SK-N-SH (cell line): ENCODE results near the gene VDAC2. TPM values are rescaled to one million over a fixed set of nuclear protein-coding genes. Genes with fewer than 3 reads are reported as not detected.

Source experiments
- CTCF ChIA-PET: fragments of 300-600, 350-600 bp; formaldehyde crosslinking; extraction: SDS; loops from one replicate; lab custom pipeline; 2021; lab: Yijun Ruan, JAX
- POLR2A ChIA-PET: fragments of 350-600 bp; sonication (Branson Sonifier 250); formaldehyde crosslinking; extraction: SDS; loops from one replicate; lab custom pipeline; 2020; ENCODE audit warnings: antibody characterized with exemption, inconsistent platforms; lab: Yijun Ruan, JAX
- DNase-seq: peaks from one replicate; pipeline ENCODE4 v3.0.0; 2012
- H2AFZ ChIP-seq: fragments of 200-600 bp; sonication (generic); 2 replicates; pipeline ENCODE4 v1.8.1; 2016; ENCODE audit warnings: antibody characterized with exemption, mild to moderate bottlenecking, low read depth
- H3F3A ChIP-seq: fragments of 200-600 bp; sonication (generic); replicated peaks from 2 replicates; pipeline ENCODE3; 2016; ENCODE audit warnings: antibody characterized with exemption, mild to moderate bottlenecking; ENCODE audit not compliant: insufficient read depth
- H3K27ac ChIP-seq, 2 experiments: fragments of 200-500 bp in 1 of 2; fragments of 200-600 bp in 1 of 2; sonication (Bioruptor generic) in 1 of 2; sonication (generic), shearing (Covaris generic) in 1 of 2; 2 replicates each; pipeline versions ENCODE4 v1.5.1 to v1.6.1; 2014 to 2016; ENCODE audit warnings: low read depth in 2 of 2, inconsistent platforms in 1 of 2, low read length in 1 of 2, mild to moderate bottlenecking in 1 of 2, mixed read lengths in 1 of 2
- H3K27me3 ChIP-seq: fragments of 200-600 bp; sonication (generic), shearing (Covaris generic); 2 replicates; pipeline ENCODE4 v1.6.1; 2016; ENCODE audit warnings: mixed run types; ENCODE audit not compliant: insufficient read depth
- H3K36me3 ChIP-seq, 2 experiments: fragments of 200-500 bp in 1 of 2; fragments of 200-600 bp in 1 of 2; sonication (Bioruptor generic) in 1 of 2; sonication (generic) in 1 of 2; replicated peaks in 1 of 2; 2 replicates each; pipeline versions ENCODE3 to v1.5.1; 2014 to 2016; ENCODE audit warnings: low read length in 1 of 2, mild to moderate bottlenecking in 1 of 2; ENCODE audit not compliant: insufficient read depth in 2 of 2, control insufficient read depth in 1 of 2
- H3K4me1 ChIP-seq, 2 experiments: fragments of 200-500 bp in 1 of 2; fragments of 200-600 bp in 1 of 2; sonication (Bioruptor generic) in 1 of 2; sonication (generic), shearing (Covaris generic) in 1 of 2; 2 replicates each; pipeline versions ENCODE4 v1.5.1 to v1.6.1; 2014 to 2016; ENCODE audit warnings: low read depth in 1 of 2, low read length in 1 of 2, mixed run types in 1 of 2; ENCODE audit not compliant: insufficient read depth in 2 of 2, control insufficient read depth in 1 of 2
- H3K4me2 ChIP-seq: fragments of 200-600 bp; sonication (generic), shearing (Covaris generic); 2 replicates; pipeline ENCODE4 v1.6.1; 2017; ENCODE audit warnings: mixed run types
- H3K4me3 ChIP-seq, 2 experiments: fragments of 200-500 bp in 1 of 2; fragments of 200-600 bp in 1 of 2; sonication (Bioruptor generic) in 1 of 2; sonication (generic), shearing (Covaris generic) in 1 of 2; 2 replicates each; pipeline versions ENCODE4 v1.5.1 to v1.8.1; 2014 to 2016; ENCODE audit warnings: low read depth in 2 of 2, inconsistent platforms in 1 of 2, low read length in 1 of 2, mild to moderate bottlenecking in 1 of 2, mixed read lengths in 1 of 2, moderate library complexity in 1 of 2
- H3K79me2 ChIP-seq: fragments of 200-600 bp; sonication (generic); 2 replicates; pipeline ENCODE4 v1.8.1; 2017; ENCODE audit warnings: mild to moderate bottlenecking; ENCODE audit not compliant: insufficient read depth
- H3K9ac ChIP-seq: fragments of 200-600 bp; sonication (generic); 2 replicates; pipeline ENCODE4 v1.6.1; 2017; ENCODE audit warnings: mixed run types
- H3K9me2 ChIP-seq: fragments of 200-600 bp; sonication (generic); 2 replicates; pipeline ENCODE4 v1.6.1; 2017; ENCODE audit warnings: mixed run types
- H3K9me3 ChIP-seq: fragments of 200-600 bp; sonication (generic); 2 replicates; pipeline ENCODE4 v1.6.1; 2017; ENCODE audit warnings: mixed run types, mild to moderate bottlenecking, moderate library complexity
- H4K20me1 ChIP-seq: fragments of 200-600 bp; sonication (generic); 2 replicates; pipeline ENCODE4 v1.6.1; 2017; ENCODE audit warnings: mild to moderate bottlenecking, mixed run types; ENCODE audit not compliant: insufficient read depth
- CHD2 ChIP-seq: fragments of 150-350 bp; IDR thresholded peaks from 2 replicates; pipeline ENCODE4 v1.6.1; 2018; ENCODE audit warnings: low read length; ENCODE audit not compliant: partially characterized antibody
- EP300 ChIP-seq, 2 experiments: IDR thresholded peaks; 2 replicates each; pipeline versions ENCODE4 v1.4.0 to v1.6.1; 2012; ENCODE audit warnings: borderline replicate concordance in 1 of 2, low read depth in 1 of 2, low read length in 1 of 2
- EZH2phosphoT487 ChIP-seq: fragments of 200-600 bp; sonication (generic); IDR thresholded peaks from 2 replicates; pipeline ENCODE4 v1.6.1; 2017; ENCODE audit warnings: low read depth, mixed run types, mild to moderate bottlenecking, antibody characterized with exemption, moderate library complexity, borderline replicate concordance
- JUND ChIP-seq: IDR thresholded peaks from 2 replicates; pipeline ENCODE4 v1.4.0; 2012
- MEF2A ChIP-seq: IDR thresholded peaks from 2 replicates; pipeline ENCODE4 v1.4.0; 2012; ENCODE audit warnings: low read depth, borderline replicate concordance
- NFIC ChIP-seq: IDR thresholded peaks from 2 replicates; pipeline ENCODE4 v1.4.0; 2012; ENCODE audit warnings: borderline replicate concordance
- PBX3 ChIP-seq: IDR thresholded peaks from 2 replicates; pipeline ENCODE4; 2012
- RAD21 ChIP-seq: IDR thresholded peaks from 2 replicates; pipeline ENCODE4 v1.6.1; 2012; ENCODE audit warnings: mild to moderate bottlenecking, low read length
- RCOR1 ChIP-seq: fragments of 150-350 bp; IDR thresholded peaks from 2 replicates; pipeline ENCODE4 v1.6.1; 2017; ENCODE audit warnings: antibody characterized with exemption, low read length
- RFX5 ChIP-seq: IDR thresholded peaks from 2 replicates; pipeline ENCODE4 v1.6.1; 2012; ENCODE audit warnings: mild to moderate bottlenecking, improper control_type of control experiment, low read length
- SIN3A ChIP-seq: IDR thresholded peaks from 2 replicates; pipeline ENCODE4 v1.6.1; 2012; ENCODE audit warnings: low read depth, mild to moderate bottlenecking, low read length, moderate library complexity, borderline replicate concordance
- TAF1 ChIP-seq: IDR thresholded peaks from 2 replicates; pipeline ENCODE4 v1.6.1; 2012; ENCODE audit warnings: low read depth, mild to moderate bottlenecking, low read length, moderate library complexity, borderline replicate concordance
- TCF12 ChIP-seq: IDR thresholded peaks from 2 replicates; pipeline ENCODE4 v1.4.0; 2012
- TEAD4 ChIP-seq: IDR thresholded peaks from 2 replicates; pipeline ENCODE4 v1.4.0; 2012; ENCODE audit warnings: mild to moderate bottlenecking, borderline replicate concordance; ENCODE audit not compliant: insufficient read depth
- WGBS: methylation state at CpG from one replicate; pipeline ENCODE4 v1.1.6; 2017; ENCODE audit warnings: low lambda C conversion rate; 5-methylcytosine and 5-hydroxymethylcytosine counted together
- polyA plus RNA-seq, 3 experiments: library from polyadenylated mRNA; depleted of rRNA; stranded (reverse); fragments of >200 nt; gene quantifications; 2 replicates each; pipeline ENCODE4 v1.2.3, GENCODE V29; 2012

VDAC2 gene
- polyA plus RNA-seq, 1 of the 3 experiments (the other 2 are of a cell fraction), result 98.3 TPM

- no peak overlapping the region for H3K27ac ChIP-seq
- TF ChIP-seq RAD21, result no peak
- TF ChIP-seq MEF2A, result no peak
- no peak for TF ChIP-seq RCOR1
- no peak for TF ChIP-seq PBX3
- TF ChIP-seq JUND, result no peak
- no peak for TF ChIP-seq RFX5
- TF ChIP-seq EP300 (IDR thresholded peaks at IDR 0.05; ENCODE audit: borderline replicate concordance in 1 of 2, low read depth in 1 of 2, low read length in 1 of 2), result no peak
- TF ChIP-seq TAF1, result no peak
- TF ChIP-seq TCF12, result no peak
- no peak for TF ChIP-seq TEAD4
- no peak for TF ChIP-seq NFIC
- no peak overlapping the region for H3K4me3 ChIP-seq
- peaks cover 6% of the 10 kb centered on the region; the same call in 1 of the 2 replicates for H4K20me1 ChIP-seq
- DNase-seq, result no peak
- peaks cover 3 to 12% of the 10 kb centered on the region in 2 experiments; a peak in 3 of 4 replicates for H3K4me1 ChIP-seq
- H3K9ac ChIP-seq, result no peak overlapping the region
- H3F3A ChIP-seq, result peaks cover 3% of the 10 kb centered on the region
- H3K4me2 ChIP-seq, result no peak overlapping the region
- peaks cover 23 to 32% of the 10 kb centered on the region in 2 experiments for H3K36me3 ChIP-seq
- ChIA-PET CTCF (interaction anchor here (2.0 kb wide), 1 partner anchor 10 kb away, joined by 6 read pairs; no protein-coding TSS in a partner anchor), POLR2A (no interaction called here)
- no peaks in the 10 kb centered on the region for H3K9me2 ChIP-seq
- no peaks in the 10 kb centered on the region for H3K27me3 ChIP-seq
- peaks cover 45% of the 10 kb centered on the region for H3K79me2 ChIP-seq
- H2AFZ ChIP-seq, result no peak overlapping the region
- 94% methylated on average over 6 of the region's 6 CpGs for WGBS
- no peaks in the 10 kb centered on the region for H3K9me3 ChIP-seq
Observed at GRCh38 chr10:75176046-75176445, 34.5 kb upstream of the VDAC2 start.

GRCh38 chr10:75176736-75177135 lies 33.9 kb upstream of the VDAC2 start:
- TF ChIP-seq EZH2phosphoT487, result no peak
- no peak for TF ChIP-seq PBX3
- TF ChIP-seq SIN3A, result no peak
- TF ChIP-seq CHD2, result no peak
- H4K20me1 ChIP-seq, result peaks cover 6% of the 10 kb centered on the region; the same call in 1 of the 2 replicates
- H3K36me3 ChIP-seq, result peaks cover 23 to 33% of the 10 kb centered on the region in 2 experiments
- H3K27me3 ChIP-seq, result no peaks in the 10 kb centered on the region
- H3K9ac ChIP-seq, result no peak overlapping the region
- peaks cover 7% of the 10 kb centered on the region for H3F3A ChIP-seq
- ChIA-PET CTCF (no interaction called here), POLR2A (no interaction called here)
- H2AFZ ChIP-seq, result no peak overlapping the region
- no peak for DNase-seq
- H3K9me2 ChIP-seq, result no peaks in the 10 kb centered on the region
- H3K4me1 ChIP-seq, result peaks cover 3 to 12% of the 10 kb centered on the region in 2 experiments; a peak in 3 of 4 replicates
- no peaks in the 10 kb centered on the region for H3K9me3 ChIP-seq
- H3K4me3 ChIP-seq, result no peak overlapping the region
- 98% methylated on average over 1 of the region's 1 CpG for WGBS
- H3K4me2 ChIP-seq, result no peak overlapping the region
- peaks cover 38% of the 10 kb centered on the region for H3K79me2 ChIP-seq
- H3K27ac ChIP-seq, result no peak overlapping the region
